ENCODE results near the gene COASY.
"Not testable (repeated sequence)": the region's sequence is repeated elsewhere in the genome, so short reads cannot be mapped to it uniquely, and the experiment has no call there.

The COASY gene

DNA sequence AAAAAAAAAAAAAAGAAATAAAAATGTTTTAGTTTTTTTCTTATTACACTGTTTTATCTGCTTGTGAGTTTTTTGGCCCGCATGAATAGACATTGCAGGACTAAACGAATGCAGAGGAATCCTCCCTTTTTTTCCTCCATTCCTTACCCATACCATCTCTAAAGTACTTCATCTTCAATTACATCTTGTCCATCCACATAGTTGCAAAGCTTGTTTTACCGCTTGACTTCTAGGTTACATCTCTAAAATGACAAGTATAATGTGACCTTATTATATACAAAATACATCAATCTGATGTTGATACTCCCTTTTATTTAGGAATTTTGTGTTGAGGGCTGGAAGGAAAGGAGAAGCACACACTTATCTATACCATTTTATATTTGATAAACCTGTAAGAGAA lies 34.4 kb downstream of the COASY start:
- H3K9me3 ChIP-seq (replicated peaks in 1 of 11), result no peaks in the 10 kb centered on the region
- no peak overlapping the region for H3K9ac ChIP-seq
- TF ChIP-seq Cebpa-rat (IDR thresholded peaks at IDR 0.05), result no peak
- no peak overlapping the region for H3K4me2 ChIP-seq
- no peak overlapping the region for H3K4me3 ChIP-seq
- no peaks in the 10 kb centered on the region for H3K27me3 ChIP-seq
- no peak overlapping the region for H3K27ac ChIP-seq
- H3K4me1 ChIP-seq, result peaks cover 5 to 22% (median 15%) of the 10 kb centered on the region in 10 experiments; a peak in 18 of 20 replicates
- H3K36me3 ChIP-seq, result peaks cover 19 to 75% (median 44%) of the 10 kb centered on the region in 11 experiments
- peaks cover 7 to 99% (median 48%) of the 10 kb centered on the region in 11 experiments; a peak in 17 of 22 replicates for H4K20me1 ChIP-seq

DNA sequence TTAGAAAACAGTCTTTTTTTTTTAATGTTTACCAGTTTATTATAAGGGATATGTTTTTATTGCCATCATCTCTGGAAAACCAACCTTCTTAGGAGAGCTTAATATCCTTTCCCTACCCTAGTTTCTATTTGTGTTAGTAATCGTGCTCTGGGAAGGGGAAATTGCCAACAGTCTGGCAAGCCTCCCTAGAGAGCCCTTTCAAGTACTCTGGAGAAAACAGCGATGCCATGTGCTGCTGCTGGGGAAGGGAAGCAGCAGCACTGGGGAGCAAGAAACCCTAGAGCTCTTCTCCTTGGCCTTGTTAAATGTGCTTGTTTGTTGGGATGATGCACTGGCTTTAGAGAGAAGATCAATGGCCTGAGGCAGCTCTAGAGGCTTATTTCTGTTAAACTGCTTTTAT lies 37.0 kb downstream of the COASY start:
- Histone ChIP-seq H3K36me3 (peaks cover 10 to 78% (median 36%) of the 10 kb centered on the region in 11 experiments; a peak in 18 of 22 replicates), H3K9me3 (replicated peaks in 1 of 11) (no peaks in the 10 kb centered on the region), H3K27me3 (no peaks in the 10 kb centered on the region), H3K9ac (peak overlapping the region in 10 of 11 experiments; percentile 2 to 54 (median 28); a peak in 14 of 22 replicates), H3K4me2 (peak overlapping the region in 10 of 11 experiments; percentile 2 to 84 (median 61); a peak in 18 of 22 replicates), H4K20me1 (peaks cover 7 to 99% (median 48%) of the 10 kb centered on the region in 11 experiments; a peak in 17 of 22 replicates), H3K4me1 (peaks cover 5 to 28% (median 20%) of the 10 kb centered on the region in 10 experiments; a peak in 18 of 20 replicates), H3K27ac (peak overlapping the region in 7 of 11 experiments; percentile 21 to 50 (median 28); a peak in 8 of 22 replicates), H3K4me3 (no peak overlapping the region)
- no peak for TF ChIP-seq Cebpa-rat (IDR thresholded peaks at IDR 0.05)

GRCh38 chr17:42603318-42603717 lies 41.4 kb downstream of the COASY start:
- no peaks in the 10 kb centered on the region for H3K9me3 ChIP-seq (replicated peaks in 1 of 11)
- H3K4me2 ChIP-seq, result peak overlapping the region in 3 of 11 experiments; percentile 2 to 31 (median 15); a peak in 3 of 22 replicates
- peaks cover 4 to 51% (median 21%) of the 10 kb centered on the region in 11 experiments; a peak in 16 of 22 replicates for H3K36me3 ChIP-seq
- no peak for TF ChIP-seq Cebpa-rat (IDR thresholded peaks at IDR 0.05)
- 0 out of 22 replicates have a peak overlapping the region, but pooled peaks of 1 of the 11 experiments have one; percentile 7 for H3K9ac ChIP-seq
- peaks cover 40 to 57% (median 50%) of the 10 kb centered on the region in 10 experiments for H3K4me1 ChIP-seq
- peaks cover 43 to 100% (median 76%) of the 10 kb centered on the region in 11 experiments; a peak in 18 of 22 replicates for H4K20me1 ChIP-seq
- no peak overlapping the region for H3K4me3 ChIP-seq
- H3K27ac ChIP-seq, result no peak overlapping the region
- no peaks in the 10 kb centered on the region for H3K27me3 ChIP-seq

GRCh38 chr17:42607769-42608168 lies 45.8 kb downstream of the COASY start:
- H3K27me3 ChIP-seq, result no peaks in the 10 kb centered on the region
- peaks cover 30 to 53% (median 47%) of the 10 kb centered on the region in 10 experiments for H3K4me1 ChIP-seq
- H3K27ac ChIP-seq, result peak overlapping the region in 5 of 11 experiments; percentile 80 to 90 (median 87); a peak in 5 of 22 replicates
- H3K9me3 ChIP-seq (replicated peaks in 1 of 11), result no peaks in the 10 kb centered on the region
- peaks cover 28 to 58% (median 49%) of the 10 kb centered on the region in 11 experiments; a peak in 18 of 22 replicates for H4K20me1 ChIP-seq
- peak overlapping the region; percentile 84 to 95 (median 90); a peak in 21 of 22 replicates for H3K9ac ChIP-seq
- no peak for TF ChIP-seq Cebpa-rat (IDR thresholded peaks at IDR 0.05)
- H3K4me2 ChIP-seq, result peak overlapping the region; percentile 78 to 94 (median 88)
- H3K4me3 ChIP-seq, result peak overlapping the region; percentile 79 to 96 (median 86)
- H3K36me3 ChIP-seq, result peaks cover 9 to 36% (median 22%) of the 10 kb centered on the region in 11 experiments

DNA sequence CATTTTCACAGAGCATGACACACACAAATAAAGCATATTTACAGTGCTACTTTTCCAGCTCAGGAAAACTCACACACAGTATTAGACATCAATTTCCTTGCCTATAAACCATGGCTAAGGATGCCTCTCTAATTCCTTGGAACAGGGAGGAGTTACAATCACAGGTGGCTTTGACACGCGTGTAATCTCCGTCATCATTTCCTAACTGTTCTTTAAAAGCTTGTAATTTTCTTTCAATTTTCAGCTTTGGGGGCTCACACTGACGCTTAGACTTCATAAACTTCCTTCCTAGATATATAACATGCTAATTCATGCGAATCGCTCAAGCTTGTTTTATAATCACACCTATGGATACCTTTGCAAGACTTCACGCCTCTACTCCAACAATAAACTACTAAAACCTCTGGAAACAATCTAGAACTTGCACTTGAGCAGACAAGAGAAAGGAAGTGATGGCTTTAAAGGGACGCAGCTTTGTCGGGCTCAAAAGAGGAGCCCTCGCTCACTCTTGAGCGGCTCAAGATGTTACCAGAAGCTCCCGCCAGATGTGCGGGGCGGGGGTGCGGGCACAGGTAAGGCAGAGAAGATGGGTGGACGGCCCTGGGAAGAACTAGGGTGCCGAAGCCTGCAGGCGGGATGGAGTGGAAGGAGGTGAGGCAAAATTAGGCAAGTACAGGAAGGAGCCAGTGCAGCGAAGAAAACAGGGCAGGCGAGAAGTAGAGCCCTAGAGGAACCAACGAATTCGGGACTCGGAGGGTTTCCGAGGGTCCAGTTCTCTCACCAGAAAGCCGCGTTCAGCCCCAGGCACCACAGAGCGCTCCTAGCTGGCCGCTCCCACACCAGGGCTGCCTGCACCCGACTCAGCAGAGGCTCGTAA lies 46.6 kb downstream of the COASY start:
- Histone ChIP-seq H3K36me3 (peaks cover 16 to 43% (median 28%) of the 10 kb centered on the region in 11 experiments), H3K27me3 (no peaks in the 10 kb centered on the region), H3K27ac (peak overlapping the region; percentile 80 to 94 (median 87)), H3K9ac (peak overlapping the region; percentile 84 to 95 (median 90)), H3K4me3 (peak overlapping the region; percentile 79 to 96 (median 86)), H4K20me1 (peaks cover 27 to 50% (median 43%) of the 10 kb centered on the region in 11 experiments; a peak in 18 of 22 replicates), H3K4me2 (peak overlapping the region; percentile 78 to 94 (median 88)), H3K9me3 (replicated peaks in 1 of 11) (no peaks in the 10 kb centered on the region), H3K4me1 (peaks cover 30 to 49% (median 41%) of the 10 kb centered on the region in 10 experiments)
- no peak for TF ChIP-seq Cebpa-rat (IDR thresholded peaks at IDR 0.05)

- Histone ChIP-seq H3K9ac (peak within 1 kb of the TSS; percentile 84 to 95 (median 90)), H3K4me1 (peaks cover 30 to 45% (median 39%) of the 10 kb centered on the region in 10 experiments), H3K4me2 (peak within 1 kb of the TSS; percentile 87 to 96 (median 92)), H3K9me3 (replicated peaks in 1 of 11) (no peaks in the 10 kb centered on the region), H3K4me3 (peak within 1 kb of the TSS; percentile 79 to 96 (median 86)), H3K36me3 (peaks cover 23 to 44% (median 33%) of the 10 kb centered on the region in 11 experiments), H4K20me1 (peaks cover 25 to 44% (median 39%) of the 10 kb centered on the region in 11 experiments; a peak in 18 of 22 replicates), H3K27ac (peak within 1 kb of the TSS; percentile 80 to 94 (median 87)), H3K27me3 (no peaks in the 10 kb centered on the region)
- TF ChIP-seq Cebpa-rat (IDR thresholded peaks at IDR 0.05), result no peak
These were observed 47.4 kb downstream of the COASY start, which contains the start of the genes RETREG3 and TUBG1 for GRCh38 chr17:42609182-42609813. TSS of gene RETREG3 (minus strand) at chr17:42609374. CDS start at chr17:42609324, 50 bp downstream. TSS of gene TUBG1 (plus strand) at chr17:42609683. CDS start at chr17:42609738, 55 bp downstream.

DNA sequence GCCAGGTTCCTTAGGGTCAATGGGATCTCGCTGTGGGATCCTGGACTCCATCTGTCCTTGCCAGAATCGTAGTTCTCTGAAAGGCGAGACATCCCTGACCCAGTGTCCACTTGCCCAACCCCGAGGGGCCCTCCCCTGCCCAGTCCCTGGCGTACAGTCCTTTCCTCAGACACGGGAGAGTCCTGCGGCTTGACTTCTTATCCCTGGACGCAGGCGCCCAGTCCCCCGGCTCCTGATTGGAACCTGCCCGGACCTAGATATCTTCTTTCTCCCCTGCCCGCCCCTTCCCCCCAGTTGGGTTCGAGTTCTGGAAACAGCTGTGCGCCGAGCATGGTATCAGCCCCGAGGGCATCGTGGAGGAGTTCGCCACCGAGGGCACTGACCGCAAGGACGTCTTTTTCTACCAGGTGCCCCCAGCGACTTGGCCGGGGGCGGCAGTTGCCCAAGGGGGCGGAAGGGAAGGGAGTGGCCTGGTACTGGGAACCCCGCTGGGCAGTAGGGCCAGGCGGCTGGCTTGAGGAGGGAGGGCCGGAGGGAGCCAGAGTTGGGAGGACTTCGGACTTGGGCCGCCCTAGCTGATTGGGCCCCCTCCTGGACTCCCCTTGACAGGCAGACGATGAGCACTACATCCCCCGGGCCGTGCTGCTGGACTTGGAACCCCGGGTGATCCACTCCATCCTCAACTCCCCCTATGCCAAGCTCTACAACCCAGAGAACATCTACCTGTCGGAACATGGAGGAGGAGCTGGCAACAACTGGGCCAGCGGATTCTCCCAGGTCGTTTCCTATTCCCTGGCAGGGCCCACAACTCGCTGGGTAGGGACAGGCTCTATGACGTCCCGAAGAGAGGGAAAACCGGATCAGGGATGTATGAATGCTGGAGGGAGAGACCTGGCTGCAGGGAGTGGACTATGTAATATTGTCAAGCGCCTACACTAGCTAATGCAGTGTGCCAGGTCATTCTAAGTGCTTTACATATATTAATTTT lies 48.2 kb downstream of the COASY start:
- H3K9ac ChIP-seq, result peak overlapping the region; percentile 78 to 94 (median 88)
- not testable (repeated sequence) for H3K27me3 ChIP-seq; H3K9me3 ChIP-seq (replicated peaks in 1 of 11)
- peaks cover 31 to 45% (median 38%) of the 10 kb centered on the region in 11 experiments for H3K36me3 ChIP-seq
- peak overlapping the region; percentile 79 to 96 (median 86) for H3K4me3 ChIP-seq
- peak overlapping the region; percentile 13 to 90 (median 83); a peak in 20 of 22 replicates for H3K27ac ChIP-seq
- H4K20me1 ChIP-seq, result peaks cover 18 to 38% (median 32%) of the 10 kb centered on the region in 11 experiments; a peak in 16 of 22 replicates
- H3K4me2 ChIP-seq, result peak overlapping the region; percentile 87 to 96 (median 92)
- H3K4me1 ChIP-seq, result peaks cover 30 to 44% (median 39%) of the 10 kb centered on the region in 10 experiments

Measured in BLaER1 treated with 17β-estradiol and CSF1 and Interleukin-3, amounts not matched to agents 10 nM and 100 nM (cell line).